Stomach (tissue), 4 donors: Measurements from ENCODE around the gene SH3YL1.

ENCODE experiments used
- EP300 ChIP-seq: sonication (generic); formaldehyde crosslinking; IDR thresholded peaks from one replicate; pipeline ENCODE4 v1.6.1; 2017; ENCODE audit warnings: antibody characterized with exemption
- POLR2A ChIP-seq, 4 donors: fragments of 450-650 bp; IDR thresholded peaks; one replicate each; pipeline ENCODE4 v1.6.1; 2016; ENCODE audit warnings: antibody characterized with exemption in 4 of 4, control low read depth in 2 of 4, mild to moderate bottlenecking in 1 of 4, moderate library complexity in 1 of 4
- TF ChIP-seq, protein P1 (sequence below), 7 experiments: fragments of 450-650 bp in 4 of 7; fragments of 200-600 bp in 3 of 7; sonication (generic) in 3 of 7; IDR thresholded peaks; one replicate each; pipeline ENCODE4 v1.5.1; 2016 to 2019; ENCODE audit warnings: antibody characterized with exemption in 7 of 7, control low read depth in 2 of 7, mild to moderate bottlenecking in 1 of 7

DNA sequence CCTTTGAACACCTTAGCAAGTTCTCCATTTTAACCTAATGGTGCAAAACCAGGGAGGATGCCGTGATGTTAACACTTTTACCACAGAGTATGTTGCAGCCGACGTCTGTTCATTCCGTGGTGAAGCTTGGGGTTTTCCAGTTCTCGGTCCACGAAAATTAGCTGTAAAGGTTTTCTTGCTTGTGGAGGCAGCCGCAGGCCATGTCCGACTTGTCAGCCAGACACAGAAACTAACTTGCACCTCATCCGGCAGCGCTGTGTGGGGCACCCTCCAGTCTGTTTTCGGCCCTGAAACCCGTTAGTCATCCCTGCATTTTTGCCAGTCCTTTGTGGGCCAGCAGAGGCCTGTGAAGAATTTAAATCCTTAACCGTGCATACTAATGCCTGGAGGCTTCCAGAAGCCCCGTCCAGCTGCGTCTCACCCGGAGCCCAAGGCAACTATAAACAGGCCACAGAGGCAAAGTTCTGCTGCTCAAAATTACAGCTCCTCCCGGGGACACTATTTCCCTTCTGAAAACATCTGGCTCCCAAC, 70.6 kb downstream of the SH3YL1 start:
- TF ChIP-seq POLR2A (IDR thresholded peaks at IDR 0.05) (no peak), EP300 (no peak)
- TF ChIP-seq, protein P1, sequence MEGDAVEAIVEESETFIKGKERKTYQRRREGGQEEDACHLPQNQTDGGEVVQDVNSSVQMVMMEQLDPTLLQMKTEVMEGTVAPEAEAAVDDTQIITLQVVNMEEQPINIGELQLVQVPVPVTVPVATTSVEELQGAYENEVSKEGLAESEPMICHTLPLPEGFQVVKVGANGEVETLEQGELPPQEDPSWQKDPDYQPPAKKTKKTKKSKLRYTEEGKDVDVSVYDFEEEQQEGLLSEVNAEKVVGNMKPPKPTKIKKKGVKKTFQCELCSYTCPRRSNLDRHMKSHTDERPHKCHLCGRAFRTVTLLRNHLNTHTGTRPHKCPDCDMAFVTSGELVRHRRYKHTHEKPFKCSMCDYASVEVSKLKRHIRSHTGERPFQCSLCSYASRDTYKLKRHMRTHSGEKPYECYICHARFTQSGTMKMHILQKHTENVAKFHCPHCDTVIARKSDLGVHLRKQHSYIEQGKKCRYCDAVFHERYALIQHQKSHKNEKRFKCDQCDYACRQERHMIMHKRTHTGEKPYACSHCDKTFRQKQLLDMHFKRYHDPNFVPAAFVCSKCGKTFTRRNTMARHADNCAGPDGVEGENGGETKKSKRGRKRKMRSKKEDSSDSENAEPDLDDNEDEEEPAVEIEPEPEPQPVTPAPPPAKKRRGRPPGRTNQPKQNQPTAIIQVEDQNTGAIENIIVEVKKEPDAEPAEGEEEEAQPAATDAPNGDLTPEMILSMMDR (IDR thresholded peaks at IDR 0.05): no peak
